HepG2 (cell line): ENCODE data around the gene BANP. TPM values are rescaled to one million over a fixed set of nuclear protein-coding genes. Genes with fewer than 3 reads are reported as not detected.

Source experiments
- ASH2L ChIP-seq: fragments of 300-600, 200-600 bp; sonication (generic); IDR thresholded peaks from 2 replicates; pipeline ENCODE4 v1.7.0; 2017; ENCODE audit warnings: low read depth, mild to moderate bottlenecking, moderate library complexity, mixed read lengths, low read length; ENCODE audit not compliant: insufficient read length
- ATF5 ChIP-seq: sonication (generic); formaldehyde crosslinking; IDR thresholded peaks from 2 replicates; pipeline ENCODE4 v1.4.0; 2020; ENCODE audit warnings: mild to moderate bottlenecking, low read depth, missing genetic modification reagents
- EHMT2 ChIP-seq: fragments of 200-600 bp; sonication (generic); IDR thresholded peaks from 2 replicates; pipeline ENCODE4 v1.7.0; 2017; ENCODE audit warnings: antibody characterized with exemption, low read depth, low read length, borderline replicate concordance
- ELF4 ChIP-seq: sonication (generic); formaldehyde crosslinking; IDR thresholded peaks from 2 replicates; pipeline ENCODE4 v1.5.0; 2020; ENCODE audit warnings: missing genetic modification reagents, mild to moderate bottlenecking, moderate library complexity, borderline replicate concordance
- FOXA3 ChIP-seq: IDR thresholded peaks from 2 replicates; pipeline ENCODE4 v1.6.1; 2016; ENCODE audit warnings: missing genetic modification reagents, missing compliant biosample characterization
- FOXP4 ChIP-seq: sonication (generic); formaldehyde crosslinking; IDR thresholded peaks from 2 replicates; pipeline ENCODE4 v1.4.0; 2020; ENCODE audit warnings: missing genetic modification reagents
- HBP1 ChIP-seq: IDR thresholded peaks from 2 replicates; pipeline ENCODE4 v1.6.1; 2016; ENCODE audit warnings: low read depth, control low read depth
- KMT2A ChIP-seq: sonication (generic); formaldehyde crosslinking; IDR thresholded peaks from 2 replicates; pipeline ENCODE4 v1.4.0; 2020; ENCODE audit warnings: missing genetic modification reagents
- MXD3 ChIP-seq: IDR thresholded peaks from 2 replicates; pipeline ENCODE4 v1.6.1; 2016; ENCODE audit warnings: mild to moderate bottlenecking, missing biosample characterization, missing genetic modification reagents
- MYC ChIP-seq: sonication (generic); formaldehyde crosslinking; IDR thresholded peaks from 2 replicates; pipeline ENCODE4 v1.9.0; 2021; ENCODE audit warnings: missing genetic modification reagents, borderline replicate concordance
- PAWR ChIP-seq: sonication (generic); formaldehyde crosslinking; IDR thresholded peaks from 2 replicates; pipeline ENCODE4 v1.4.0; 2020; ENCODE audit warnings: missing genetic modification reagents, mild to moderate bottlenecking, borderline replicate concordance
- PHF8 ChIP-seq: sonication (generic); formaldehyde crosslinking; IDR thresholded peaks from 2 replicates; pipeline ENCODE4 v1.5.0; 2020; ENCODE audit warnings: missing genetic modification reagents
- SAP130 ChIP-seq: IDR thresholded peaks from 2 replicates; pipeline ENCODE4 v1.6.1; 2016; ENCODE audit warnings: low read depth
- SIN3B ChIP-seq: fragments of 150-350 bp; IDR thresholded peaks from 2 replicates; pipeline ENCODE4 v1.6.1; 2014; ENCODE audit warnings: low read length
- SOX6 ChIP-seq, 2 experiments: fragments of 450-650 bp in 1 of 2; sonication (generic) in 1 of 2; formaldehyde crosslinking in 1 of 2; IDR thresholded peaks; 2 replicates each; pipeline versions ENCODE4 v1.4.0 to v1.6.1; 2017 to 2020; ENCODE audit warnings: antibody characterized with exemption in 1 of 2, mild to moderate bottlenecking in 1 of 2, missing genetic modification reagents in 1 of 2
- TEAD3 ChIP-seq: optimal IDR thresholded peaks from 2 replicates; pipeline ENCODE3; 2016; ENCODE audit warnings: borderline replicate concordance
- ZBED4 ChIP-seq: sonication (generic); formaldehyde crosslinking; IDR thresholded peaks from 2 replicates; pipeline ENCODE4 v1.4.0; 2020; ENCODE audit warnings: missing genetic modification reagents, borderline replicate concordance
- ZKSCAN1 ChIP-seq: fragments of 150-350 bp; IDR thresholded peaks from 2 replicates; pipeline ENCODE4 v1.6.1; 2014; ENCODE audit warnings: low read length
- ZNF333 ChIP-seq: sonication (generic); formaldehyde crosslinking; IDR thresholded peaks from 2 replicates; pipeline ENCODE4 v1.4.0; 2020; ENCODE audit warnings: mild to moderate bottlenecking, missing genetic modification reagents, borderline replicate concordance
- ZNF879 ChIP-seq: sonication (generic); formaldehyde crosslinking; IDR thresholded peaks from 2 replicates; pipeline ENCODE4 v1.8.1; 2023; ENCODE audit warnings: missing genetic modification reagents
- ZNF891 ChIP-seq: sonication (generic); formaldehyde crosslinking; IDR thresholded peaks from 2 replicates; pipeline ENCODE4 v1.5.0; 2020; ENCODE audit warnings: mild to moderate bottlenecking, missing genetic modification reagents
- polyA plus RNA-seq, 8 experiments: library from polyadenylated mRNA; depleted of rRNA in 3 of 8; stranded (reverse) in 7 of 8; unstranded in 1 of 8; fragments of >200 nt; fragmentation: Illumina TruSeq in 4 of 8; extraction: Trizol in 4 of 8; gene quantifications; 2 replicates each; pipeline versions ENCODE4 v1.2.1 to v1.2.3, GENCODE V29; 2011 to 2016; ENCODE audit warnings: low read depth in 4 of 8, missing spikeins in 1 of 8, mixed read lengths in 1 of 8; ENCODE audit not compliant: insufficient read depth in 1 of 8
- total RNA-seq, 5 experiments: library from RNA; depleted of rRNA; stranded (reverse); fragments of >200 nt; fragmentation: Illumina TruSeq; extraction: Trizol; gene quantifications; 2 replicates each; pipeline ENCODE4 v1.2.3, GENCODE V29; 2016; ENCODE audit warnings: low read depth in 1 of 5

The BANP gene
- total and polyA plus RNA-seq, 2 of the 13 experiments (the other 11 are each of a cell fraction or from before 2014, with no cell fraction given): 20.2 to 23.8 TPM

- peak; percentile 60 for TF ChIP-seq TEAD3 (CRISPR knock-in tag)
- TF ChIP-seq ASH2L: peak; percentile 16
- no peak for TF ChIP-seq PHF8 (CRISPR knock-in tag)
- no peak for TF ChIP-seq ELF4 (CRISPR knock-in tag)
- 0 out of 2 replicates have a peak, but pooled peaks have one; percentile 25 for TF ChIP-seq ZKSCAN1
- 0 out of 2 replicates have a peak, but pooled peaks have one; percentile 38 for TF ChIP-seq MXD3
- peak; percentile 42; the same call in 1 of the 2 replicates for TF ChIP-seq ZNF891 (CRISPR knock-in tag)
- TF ChIP-seq ZBED4 (CRISPR knock-in tag): 0 out of 2 replicates have a peak, but pooled peaks have one; percentile 20
- 0 out of 2 replicates have a peak, but pooled peaks have one; percentile 18 for TF ChIP-seq ATF5
- peak; percentile 76; the same call in 1 of the 2 replicates for TF ChIP-seq MYC
- TF ChIP-seq KMT2A (CRISPR knock-in tag): peak; percentile 74
- TF ChIP-seq SIN3B: peak; percentile 35; the same call in 1 of the 2 replicates
- peak; percentile 76 for TF ChIP-seq SAP130
- TF ChIP-seq FOXA3: 0 out of 2 replicates have a peak, but pooled peaks have one; percentile 36
- no peak for TF ChIP-seq EHMT2
- peak; percentile 52 for TF ChIP-seq FOXP4 (CRISPR knock-in tag)
- no peak for TF ChIP-seq PAWR (CRISPR knock-in tag)
- no peak for TF ChIP-seq SOX6 (IDR thresholded peaks at IDR 0.05)
- TF ChIP-seq SOX6 (CRISPR knock-in tag; IDR thresholded peaks at IDR 0.05): peak; percentile 53
- TF ChIP-seq HBP1: peak; percentile 70; the same call in 1 of the 2 replicates
- TF ChIP-seq ZNF333 (CRISPR knock-in tag): no peak
- TF ChIP-seq ZNF879 (CRISPR knock-in tag): no peak
Observed at GRCh38 chr16:87949071-87949744, 2.0 kb upstream of the BANP start (continued).
